HG03135 (cell line): ENCODE data around the gene PTGDR.

Source experiments
- ATAC-seq: cut with Tn5 transposase; IDR thresholded peaks from one replicate; pipeline ENCODE4 v1.9.1; 2021; ENCODE audit warnings: mild to moderate bottlenecking, moderate library complexity; ENCODE audit not compliant: unreplicated experiment

The PTGDR gene, protein sequence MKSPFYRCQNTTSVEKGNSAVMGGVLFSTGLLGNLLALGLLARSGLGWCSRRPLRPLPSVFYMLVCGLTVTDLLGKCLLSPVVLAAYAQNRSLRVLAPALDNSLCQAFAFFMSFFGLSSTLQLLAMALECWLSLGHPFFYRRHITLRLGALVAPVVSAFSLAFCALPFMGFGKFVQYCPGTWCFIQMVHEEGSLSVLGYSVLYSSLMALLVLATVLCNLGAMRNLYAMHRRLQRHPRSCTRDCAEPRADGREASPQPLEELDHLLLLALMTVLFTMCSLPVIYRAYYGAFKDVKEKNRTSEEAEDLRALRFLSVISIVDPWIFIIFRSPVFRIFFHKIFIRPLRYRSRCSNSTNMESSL

GRCh38 chr14:52267501-52268278, at the start of gene PTGDR:
TSS of gene PTGDR (plus strand) at chr14:52267698. CDS start at chr14:52267815, 117 bp downstream.
- no peak for ATAC-seq

DNA sequence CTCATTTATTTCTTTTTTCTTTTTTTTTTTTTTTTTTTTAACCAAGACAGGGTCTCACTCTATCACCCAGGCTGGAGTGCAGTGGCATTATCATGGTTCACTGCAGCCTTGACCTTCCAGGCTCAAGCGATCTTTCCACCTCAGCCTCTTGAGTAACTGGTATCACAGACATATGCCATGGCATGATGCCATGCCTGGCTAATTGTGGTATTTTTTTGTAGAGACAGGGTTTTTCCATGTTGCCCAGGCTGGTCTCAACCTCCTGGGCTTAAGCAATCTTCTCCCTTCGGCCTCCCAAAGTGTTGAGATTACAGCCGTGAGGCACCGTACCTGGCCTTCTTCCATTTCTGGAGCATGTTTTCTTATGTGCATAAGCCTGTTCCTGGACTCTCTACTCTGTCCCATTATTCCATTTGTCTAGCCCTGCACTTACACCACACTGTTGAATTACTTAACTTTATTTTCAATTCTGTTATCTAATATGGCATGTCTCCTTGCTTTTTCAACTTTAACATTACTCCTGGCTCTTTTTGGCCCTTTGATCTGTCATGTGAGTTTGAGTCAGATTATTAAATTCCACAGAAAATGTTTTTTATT, 47.9 kb upstream of the PTGDR start:
- ATAC-seq = no peak

GRCh38 chr14:52220924-52221811, 46.3 kb upstream of the PTGDR start:
- ATAC-seq = no peak

GRCh38 chr14:52222901-52223300, 44.6 kb upstream of the PTGDR start:
- ATAC-seq = no peak

- no peak for ATAC-seq
These were observed 39.8 kb upstream of the PTGDR start for GRCh38 chr14:52227619-52228222.

- no peak for ATAC-seq
These were observed 33.8 kb upstream of the PTGDR start for GRCh38 chr14:52233693-52234092.

DNA sequence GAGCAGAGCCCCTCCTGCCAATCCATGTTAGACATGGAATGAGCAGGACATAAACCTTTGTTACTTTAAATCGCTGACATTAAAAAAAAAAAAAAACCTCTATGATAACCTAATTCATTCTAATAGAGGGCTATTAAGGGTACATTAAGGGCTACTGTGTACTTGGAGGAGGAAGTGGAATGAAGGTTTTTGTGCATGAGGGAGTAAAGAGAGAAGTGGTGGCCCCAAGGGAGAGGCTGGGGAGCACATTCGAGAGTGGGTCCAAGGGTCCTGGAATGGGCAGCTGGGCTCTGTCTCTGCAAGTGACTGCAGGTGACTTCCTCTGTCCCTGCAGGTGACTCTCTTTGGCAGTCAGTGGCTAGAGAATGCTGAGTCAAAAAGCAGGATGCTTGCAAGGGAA, 32.1 kb upstream of the PTGDR start:
- ATAC-seq = no peak

DNA sequence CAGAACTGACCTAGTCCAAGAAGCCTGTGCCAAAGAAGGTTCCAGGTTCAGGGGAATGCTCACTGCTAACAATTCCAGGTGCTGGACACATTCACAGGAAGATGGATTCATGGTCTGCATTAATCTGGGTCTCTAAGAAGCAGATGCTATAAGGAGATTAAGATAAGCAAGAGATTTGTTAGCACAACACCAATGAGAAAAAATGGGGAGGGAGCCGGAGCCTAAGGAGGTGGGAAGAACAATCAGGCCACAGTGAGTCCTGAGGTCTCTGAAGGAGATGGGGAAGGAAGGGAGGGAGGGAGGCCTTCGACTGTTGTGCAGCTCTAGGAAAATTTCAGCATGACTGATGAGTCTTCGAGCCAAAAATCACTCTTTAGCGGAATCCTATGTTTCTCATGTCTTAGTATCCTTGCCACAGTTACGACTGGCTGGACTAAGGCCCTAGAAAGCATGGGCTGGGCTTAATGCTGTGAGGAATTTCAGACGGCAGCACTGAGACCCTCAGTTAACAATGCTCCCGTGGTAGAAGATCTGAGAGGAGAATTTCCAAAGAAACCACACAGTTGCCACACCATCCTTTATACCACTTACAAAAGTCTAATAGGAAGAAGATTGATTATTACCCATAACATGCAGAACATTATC, 31.5 kb upstream of the PTGDR start:
- no peak for ATAC-seq

GRCh38 chr14:52238682-52239081, 28.8 kb upstream of the PTGDR start:
- ATAC-seq = no peak

- no peak for ATAC-seq
These were observed 26.9 kb upstream of the PTGDR start for GRCh38 chr14:52240623-52241022.

- no peak for ATAC-seq
These were observed 26.3 kb upstream of the PTGDR start for GRCh38 chr14:52241087-52241793.

DNA sequence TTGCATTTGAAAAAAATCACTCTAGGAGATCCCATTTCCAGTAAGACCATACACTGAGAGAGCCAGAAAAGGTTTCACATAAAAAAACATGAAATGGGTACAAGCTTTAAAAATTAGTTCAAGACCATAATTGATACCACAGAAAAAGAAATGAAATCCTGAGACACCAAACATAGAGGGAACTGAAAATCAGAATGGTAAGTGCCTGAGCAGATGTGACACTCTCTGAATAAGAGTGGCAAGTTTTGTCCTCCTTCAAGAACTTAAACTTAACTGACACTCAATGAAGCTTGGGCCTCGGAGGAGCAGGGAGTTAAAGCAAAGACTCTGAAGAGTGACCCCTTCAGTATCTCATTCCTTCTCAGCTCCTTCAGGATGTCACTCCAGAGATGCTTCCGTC, 23.2 kb upstream of the PTGDR start:
- peak; percentile 87 for ATAC-seq

DNA sequence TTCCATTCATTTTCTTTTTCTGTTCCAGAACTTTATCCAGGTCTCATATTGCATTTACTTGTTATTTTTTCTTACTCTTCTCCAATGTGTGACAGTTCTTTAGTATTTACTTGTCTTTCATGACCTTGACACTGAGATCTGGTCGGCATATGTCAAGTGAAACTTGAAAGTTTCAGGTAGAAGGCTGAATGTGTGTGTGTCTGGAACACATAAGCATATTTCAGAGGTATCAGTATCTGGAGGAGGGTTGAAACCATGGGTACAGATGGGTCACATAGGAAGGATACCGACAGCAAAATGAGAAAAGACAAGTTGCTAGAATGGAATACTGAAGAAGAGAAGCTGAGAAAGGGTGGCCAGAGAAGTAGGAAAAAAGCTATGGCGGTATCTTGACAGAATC, 22.5 kb upstream of the PTGDR start:
- no peak for ATAC-seq

DNA sequence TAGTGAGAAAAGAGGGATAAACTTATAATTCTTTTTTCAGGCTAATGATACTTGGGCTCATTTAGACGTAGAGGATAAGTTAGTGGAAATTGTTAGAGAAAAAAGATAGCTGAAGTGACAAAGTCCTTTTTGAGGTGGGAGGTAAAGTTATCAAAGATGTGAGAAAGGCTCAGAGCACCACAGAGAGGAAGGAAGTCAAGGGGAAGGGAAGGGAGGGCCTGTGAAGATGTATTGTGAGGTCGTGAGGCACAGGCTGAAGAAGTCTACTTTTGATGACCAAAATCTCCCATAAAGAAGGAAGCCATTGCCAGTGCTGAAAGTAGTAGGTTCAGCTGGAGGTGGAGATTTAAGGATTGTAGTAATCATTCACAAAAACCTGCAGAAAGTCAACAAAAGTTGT, 19.4 kb upstream of the PTGDR start:
- ATAC-seq = no peak

GRCh38 chr14:52251724-52252123, 15.8 kb upstream of the PTGDR start:
- ATAC-seq = no peak

- no peak for ATAC-seq
These were observed 14.0 kb upstream of the PTGDR start for GRCh38 chr14:52253503-52253902.

DNA sequence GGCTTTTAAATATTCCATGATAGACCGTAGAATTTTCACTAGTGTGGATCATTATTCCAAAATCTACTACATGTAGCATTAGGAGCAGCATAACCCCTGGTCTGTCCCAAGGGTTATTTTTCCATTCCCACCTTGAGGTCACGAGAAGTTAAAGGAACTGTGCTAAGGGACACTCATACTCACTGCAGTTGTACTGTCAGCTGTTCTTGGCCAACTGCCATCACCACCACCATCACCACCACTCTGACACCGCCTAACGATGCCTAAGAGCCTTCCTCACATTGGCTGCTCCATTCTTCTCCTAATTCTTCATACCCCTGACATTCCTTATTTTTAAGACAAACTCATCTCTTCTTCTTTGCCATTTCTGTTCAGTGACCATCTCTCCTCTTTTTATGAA, 13.4 kb upstream of the PTGDR start:
- ATAC-seq = no peak

DNA sequence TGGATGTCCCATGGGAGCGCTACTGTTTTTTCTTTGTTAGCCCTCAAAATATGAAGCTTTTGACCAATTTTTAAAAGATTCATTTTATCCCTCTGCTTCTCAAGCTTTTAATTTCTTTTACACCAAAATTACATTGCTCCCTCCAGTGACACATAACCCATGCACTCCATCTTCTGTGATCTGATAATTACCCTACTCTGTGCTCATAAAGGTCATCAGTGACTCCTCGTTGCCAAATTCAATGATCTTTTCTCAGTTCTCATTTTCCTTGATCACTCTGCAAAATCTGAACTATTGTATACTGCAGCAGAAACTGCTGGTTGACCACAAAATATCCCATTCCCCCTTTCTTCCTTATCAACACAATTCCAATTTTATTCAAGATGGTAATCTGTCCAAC, 8.7 kb upstream of the PTGDR start:
- no peak for ATAC-seq

- no peak for ATAC-seq
These were observed 8.1 kb upstream of the PTGDR start for GRCh38 chr14:52259434-52259833.
